GM19023 (cell line): ENCODE data around the gene SKAP2.

ENCODE experiments used
- ATAC-seq: cut with Tn5 transposase; IDR thresholded peaks from one replicate; pipeline ENCODE4 v1.9.1; 2021; ENCODE audit warnings: mild to moderate bottlenecking, moderate library complexity; ENCODE audit not compliant: unreplicated experiment

The SKAP2 gene

GRCh38 chr7:26645121-26645520 lies 219.3 kb downstream of the SKAP2 start:
- no peak for ATAC-seq

GRCh38 chr7:26642416-26642815 lies 222.0 kb downstream of the SKAP2 start:
- ATAC-seq: no peak

- no peak for ATAC-seq
Observed at GRCh38 chr7:26639695-26640094, 224.7 kb downstream of the SKAP2 start.

GRCh38 chr7:26639111-26639510 lies 225.3 kb downstream of the SKAP2 start:
- no peak for ATAC-seq

GRCh38 chr7:26638140-26638539 lies 226.2 kb downstream of the SKAP2 start:
- no peak for ATAC-seq

DNA sequence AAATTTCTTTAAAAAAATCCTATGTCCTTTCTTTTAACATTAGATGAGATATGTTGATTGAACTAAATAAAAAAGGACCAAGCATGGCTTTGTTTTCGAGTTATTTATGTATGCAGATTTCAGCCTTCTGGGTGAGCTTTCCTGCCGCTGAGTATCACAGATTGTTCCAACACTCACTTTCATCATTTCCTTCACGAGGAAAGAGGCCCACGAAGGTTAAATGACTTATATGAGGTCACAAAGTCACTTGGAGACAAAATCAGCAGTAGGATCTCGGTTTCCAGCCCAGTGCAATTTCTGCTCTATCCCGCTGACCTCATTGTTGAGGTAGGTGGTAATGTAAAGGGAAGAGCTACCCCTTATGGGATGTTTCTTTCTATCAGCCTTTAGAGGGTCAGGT lies 226.8 kb downstream of the SKAP2 start:
- ATAC-seq: no peak

- ATAC-seq: no peak
Observed at GRCh38 chr7:26636808-26637207, 227.6 kb downstream of the SKAP2 start.

DNA sequence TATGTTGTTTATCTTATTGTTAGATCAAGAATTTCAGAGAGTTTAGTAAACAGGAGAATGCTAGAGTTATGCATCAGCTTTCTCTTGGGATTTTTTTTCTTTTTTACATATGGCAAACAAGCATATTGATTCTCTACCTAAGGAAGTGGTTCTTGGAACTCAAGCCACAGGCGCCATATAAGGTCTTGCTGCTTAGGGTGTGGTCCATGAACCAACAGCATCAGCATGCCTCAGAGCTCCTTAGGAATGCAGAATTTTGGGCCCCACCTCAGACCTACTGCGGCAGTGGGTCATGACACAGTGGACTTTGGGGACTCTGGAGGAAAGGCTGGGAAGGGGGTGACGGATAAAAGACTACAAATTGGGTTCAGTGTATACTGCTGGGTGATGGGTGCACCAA lies 230.8 kb downstream of the SKAP2 start:
- no peak for ATAC-seq

DNA sequence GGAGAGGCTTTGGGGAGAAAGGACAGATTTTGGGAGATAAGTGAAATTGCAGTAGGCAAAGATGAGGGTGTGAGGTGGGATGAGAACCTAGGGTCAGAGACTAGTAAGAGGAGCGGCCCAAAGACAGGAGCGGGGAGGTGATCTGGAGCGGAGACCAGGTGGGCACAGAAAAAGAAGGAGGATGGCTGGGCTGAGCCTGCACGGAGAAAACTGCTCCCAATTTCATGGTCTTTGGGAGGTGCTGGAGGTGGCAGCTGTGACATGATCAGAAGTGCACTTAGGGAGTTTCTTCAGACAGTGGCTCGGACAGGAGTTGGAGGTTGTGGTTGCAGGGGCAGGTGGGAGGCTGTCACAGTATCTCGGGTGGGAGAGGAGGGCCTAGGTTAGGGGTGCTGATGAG lies 232.8 kb downstream of the SKAP2 start:
- ATAC-seq: no peak

GRCh38 chr7:26630941-26631580 lies 233.3 kb downstream of the SKAP2 start:
- ATAC-seq: no peak

GRCh38 chr7:26630361-26630760 lies 234.0 kb downstream of the SKAP2 start:
- no peak for ATAC-seq

- ATAC-seq: no peak
Observed at GRCh38 chr7:26629696-26630095, 234.7 kb downstream of the SKAP2 start.

DNA sequence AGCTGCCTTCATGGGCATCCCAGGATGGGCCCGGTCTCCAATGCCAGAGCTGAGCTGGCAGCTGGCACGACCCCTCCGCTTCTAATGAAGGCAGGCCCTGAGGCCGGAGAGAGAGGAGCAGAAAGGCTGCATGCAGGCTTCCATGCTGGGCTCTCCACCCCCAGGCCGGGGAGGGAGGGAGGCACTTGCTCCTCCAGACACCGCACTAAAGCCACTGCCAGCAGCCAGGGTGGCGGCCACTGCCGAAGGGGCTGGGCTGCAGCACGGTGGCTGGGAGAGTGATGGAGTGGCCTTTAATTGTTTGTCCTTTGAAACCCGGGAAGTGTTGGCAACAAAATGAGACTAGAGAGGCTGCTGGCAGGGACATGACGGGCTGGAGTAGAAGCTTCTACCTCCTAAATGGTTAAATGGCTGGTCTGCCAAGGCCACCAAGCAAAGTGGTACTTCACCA lies 236.5 kb downstream of the SKAP2 start:
- ATAC-seq: no peak

- no peak for ATAC-seq
Observed at GRCh38 chr7:26627221-26627620, 237.2 kb downstream of the SKAP2 start.

GRCh38 chr7:26626687-26627086 lies 237.7 kb downstream of the SKAP2 start:
- no peak for ATAC-seq

- no peak for ATAC-seq
Observed at GRCh38 chr7:26626156-26626555, 238.2 kb downstream of the SKAP2 start.

GRCh38 chr7:26625286-26625685 lies 239.1 kb downstream of the SKAP2 start:
- no peak for ATAC-seq

- ATAC-seq: no peak
Observed at GRCh38 chr7:26624839-26625238, 239.6 kb downstream of the SKAP2 start.

- ATAC-seq: no peak
Observed at GRCh38 chr7:26624431-26624830, 240.0 kb downstream of the SKAP2 start.

DNA sequence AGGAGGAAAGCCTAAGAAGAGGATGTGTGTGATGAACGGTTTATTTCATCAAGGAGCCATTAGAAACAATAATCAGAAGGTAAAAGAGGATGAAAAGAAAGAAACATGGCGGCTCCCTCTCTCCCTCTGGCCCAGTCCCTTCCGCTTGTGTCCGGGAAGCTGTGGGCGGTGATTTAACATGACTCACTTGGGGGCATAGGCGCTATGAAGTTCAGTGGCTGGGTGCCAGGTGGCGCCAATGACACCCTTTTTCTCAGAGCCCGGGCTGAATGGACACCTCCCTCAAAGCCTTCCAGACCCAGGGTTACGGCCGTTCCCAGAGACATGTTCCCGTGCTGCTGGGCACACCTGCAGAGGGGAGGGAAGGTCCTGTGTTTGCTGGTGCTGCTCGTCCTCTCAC lies 244.0 kb downstream of the SKAP2 start:
- ATAC-seq: no peak

GRCh38 chr7:26619348-26619984 lies 244.9 kb downstream of the SKAP2 start:
- no peak for ATAC-seq

DNA sequence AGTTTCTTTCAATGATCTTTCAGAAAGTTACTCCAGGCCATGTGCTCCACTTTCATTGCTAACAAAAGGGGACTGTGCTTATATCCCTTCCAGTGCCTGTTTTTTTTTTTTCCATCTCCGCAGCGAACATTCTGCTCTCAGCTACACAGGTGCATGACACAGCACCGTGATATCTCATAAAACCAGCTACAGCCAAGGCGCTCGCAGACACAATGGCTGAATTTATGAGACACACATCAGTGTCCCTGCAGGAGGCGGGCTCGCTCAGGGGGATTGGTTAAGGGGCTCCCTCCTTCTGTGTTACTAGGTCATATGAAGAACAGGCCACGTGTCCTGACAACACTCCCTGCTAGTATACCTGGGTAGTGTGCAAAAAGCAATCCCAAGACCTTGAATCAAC lies 245.5 kb downstream of the SKAP2 start:
- no peak for ATAC-seq

GRCh38 chr7:26618449-26618848 lies 245.9 kb downstream of the SKAP2 start:
- ATAC-seq: no peak
